ENCODE measurements around the gene CELSR1. TPM values are rescaled to one million over a fixed set of nuclear protein-coding genes. Genes with fewer than 3 reads are reported as not detected.

CELSR1 gene
- total and polyA plus RNA-seq, 2 of the 13 experiments (the other 11 are each of a cell fraction or from before 2014, with no cell fraction given): 0.78 to 1.8 TPM

DNA sequence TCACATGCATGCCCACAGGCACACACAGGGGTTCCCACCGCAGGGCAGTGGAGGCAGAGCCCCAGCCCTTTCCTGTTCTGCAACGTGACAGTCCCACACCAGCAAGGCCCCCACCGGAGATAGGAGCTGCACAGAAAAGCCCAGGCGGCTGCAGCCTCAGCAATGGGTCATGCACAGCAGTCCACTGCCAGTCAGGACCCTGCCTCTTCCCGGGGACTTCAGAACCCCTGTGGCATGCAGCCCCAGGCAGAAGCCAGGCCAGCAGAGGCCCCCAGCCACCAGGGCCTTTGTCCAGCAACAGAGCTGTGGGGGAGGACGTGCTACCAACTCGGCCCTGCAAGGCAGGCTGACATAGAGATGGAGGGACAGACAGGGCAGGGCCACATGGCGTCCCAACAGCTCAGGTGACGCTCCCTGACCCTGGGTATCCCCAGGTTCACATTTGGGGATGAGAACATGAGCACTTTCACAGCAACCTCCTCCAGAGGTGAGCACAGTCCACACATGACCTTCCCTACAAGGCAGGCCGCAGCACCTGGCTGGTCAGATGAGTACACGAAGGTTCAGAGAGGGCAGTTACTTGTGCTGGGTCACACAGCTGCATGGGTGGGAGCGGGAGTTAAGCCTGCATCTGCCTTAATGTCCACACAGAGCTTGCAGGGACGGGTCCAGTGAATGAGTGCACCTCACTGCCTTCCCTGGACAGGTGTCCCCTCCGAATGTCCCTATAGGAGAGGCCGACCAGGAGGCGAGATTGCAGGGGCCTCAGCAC is 87.3 kb downstream of the CELSR1 start:
- Histone ChIP-seq H3K9ac (ENCODE audit: insufficient read depth, low read depth, low read length) (no peak overlapping the region), H3K9me3 (ENCODE audit: low read length) (no peaks in the 10 kb centered on the region), H3K4me1 (ENCODE audit: insufficient read depth, low read length) (peaks cover 63% of the 10 kb centered on the region), H2AFZ (ENCODE audit: low read length) (no peak overlapping the region), H3K27me3 (ENCODE audit: control insufficient read depth in 1 of 2, insufficient read depth in 2 of 2, low read length in 2 of 2) (no peaks in the 10 kb centered on the region; a peak in 1 of 5 replicates), H3K79me2 (ENCODE audit: insufficient read depth, low read length) (no peaks in the 10 kb centered on the region), H3K4me2 (ENCODE audit: low read depth, low read length) (no peak overlapping the region), H4K20me1 (ENCODE audit: insufficient read depth, low read length) (no peaks in the 10 kb centered on the region), H3K4me3 (replicated peaks in 1 of 3; ENCODE audit: insufficient read depth in 1 of 3, low read depth in 2 of 3, low read length in 3 of 3) (no peak overlapping the region), H3K27ac (ENCODE audit: extremely low read length, insufficient read depth, low read length) (no peak overlapping the region), H3K36me3 (replicated peaks in 1 of 2; ENCODE audit: control insufficient read depth in 1 of 2, insufficient read depth in 2 of 2, low read length in 2 of 2) (no peaks in the 10 kb centered on the region)
- DNase-seq (ENCODE audit: low spot score): no peak
- ChIA-PET POLR2A (no interaction called here), CTCF (ENCODE audit: low intra/inter-chr PET ratio, low total read pairs) (no interaction called here)
- no peak for ATAC-seq
- BruUV-seq (replicated peaks): no TSS peak
- intact Hi-C loops (cut with micrococcal nuclease; ENCODE audit: unreplicated experiment) (loop anchor here (10.0 kb wide), 1 partner anchor 95 kb away; no protein-coding TSS in a partner anchor), in situ Hi-C loops (cut with HindIII; ENCODE audit: extremely low pct_ligation_motif_present, low pct_unique_long_range_greater_than_20kb) (no loop called here)
- FAIRE-seq: no peak
- WGBS (ENCODE audit: low lambda C conversion rate): 59% methylated on average over 7 of the region's 16 CpGs
- peak; percentile 79 for TF ChIP-seq ZMYM3 (CRISPR knock-in tag; IDR thresholded peaks at IDR 0.05)
- no peak for TF ChIP-seq REL (CRISPR knock-in tag; conservative IDR thresholded peaks at IDR 0.05)
- TF ChIP-seq ZSCAN25 (CRISPR knock-in tag; IDR thresholded peaks at IDR 0.05): no peak
- TF ChIP-seq, protein P1, sequence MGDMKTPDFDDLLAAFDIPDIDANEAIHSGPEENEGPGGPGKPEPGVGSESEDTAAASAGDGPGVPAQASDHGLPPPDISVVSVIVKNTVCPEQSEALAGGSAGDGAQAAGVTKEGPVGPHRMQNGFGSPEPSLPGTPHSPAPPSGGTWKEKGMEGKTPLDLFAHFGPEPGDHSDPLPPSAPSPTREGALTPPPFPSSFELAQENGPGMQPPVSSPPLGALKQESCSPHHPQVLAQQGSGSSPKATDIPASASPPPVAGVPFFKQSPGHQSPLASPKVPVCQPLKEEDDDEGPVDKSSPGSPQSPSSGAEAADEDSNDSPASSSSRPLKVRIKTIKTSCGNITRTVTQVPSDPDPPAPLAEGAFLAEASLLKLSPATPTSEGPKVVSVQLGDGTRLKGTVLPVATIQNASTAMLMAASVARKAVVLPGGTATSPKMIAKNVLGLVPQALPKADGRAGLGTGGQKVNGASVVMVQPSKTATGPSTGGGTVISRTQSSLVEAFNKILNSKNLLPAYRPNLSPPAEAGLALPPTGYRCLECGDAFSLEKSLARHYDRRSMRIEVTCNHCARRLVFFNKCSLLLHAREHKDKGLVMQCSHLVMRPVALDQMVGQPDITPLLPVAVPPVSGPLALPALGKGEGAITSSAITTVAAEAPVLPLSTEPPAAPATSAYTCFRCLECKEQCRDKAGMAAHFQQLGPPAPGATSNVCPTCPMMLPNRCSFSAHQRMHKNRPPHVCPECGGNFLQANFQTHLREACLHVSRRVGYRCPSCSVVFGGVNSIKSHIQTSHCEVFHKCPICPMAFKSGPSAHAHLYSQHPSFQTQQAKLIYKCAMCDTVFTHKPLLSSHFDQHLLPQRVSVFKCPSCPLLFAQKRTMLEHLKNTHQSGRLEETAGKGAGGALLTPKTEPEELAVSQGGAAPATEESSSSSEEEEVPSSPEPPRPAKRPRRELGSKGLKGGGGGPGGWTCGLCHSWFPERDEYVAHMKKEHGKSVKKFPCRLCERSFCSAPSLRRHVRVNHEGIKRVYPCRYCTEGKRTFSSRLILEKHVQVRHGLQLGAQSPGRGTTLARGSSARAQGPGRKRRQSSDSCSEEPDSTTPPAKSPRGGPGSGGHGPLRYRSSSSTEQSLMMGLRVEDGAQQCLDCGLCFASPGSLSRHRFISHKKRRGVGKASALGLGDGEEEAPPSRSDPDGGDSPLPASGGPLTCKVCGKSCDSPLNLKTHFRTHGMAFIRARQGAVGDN (CRISPR knock-in tag; IDR thresholded peaks at IDR 0.05): peak; percentile 28; the same call in 1 of the 2 replicates
- TF ChIP-seq, protein P2, sequence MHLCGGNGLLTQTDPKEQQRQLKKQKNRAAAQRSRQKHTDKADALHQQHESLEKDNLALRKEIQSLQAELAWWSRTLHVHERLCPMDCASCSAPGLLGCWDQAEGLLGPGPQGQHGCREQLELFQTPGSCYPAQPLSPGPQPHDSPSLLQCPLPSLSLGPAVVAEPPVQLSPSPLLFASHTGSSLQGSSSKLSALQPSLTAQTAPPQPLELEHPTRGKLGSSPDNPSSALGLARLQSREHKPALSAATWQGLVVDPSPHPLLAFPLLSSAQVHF (CRISPR knock-in tag; IDR thresholded peaks at IDR 0.05): no peak
- no peak for TF ChIP-seq ERF (CRISPR knock-in tag; IDR thresholded peaks at IDR 0.05)
- TF ChIP-seq, protein P3, sequence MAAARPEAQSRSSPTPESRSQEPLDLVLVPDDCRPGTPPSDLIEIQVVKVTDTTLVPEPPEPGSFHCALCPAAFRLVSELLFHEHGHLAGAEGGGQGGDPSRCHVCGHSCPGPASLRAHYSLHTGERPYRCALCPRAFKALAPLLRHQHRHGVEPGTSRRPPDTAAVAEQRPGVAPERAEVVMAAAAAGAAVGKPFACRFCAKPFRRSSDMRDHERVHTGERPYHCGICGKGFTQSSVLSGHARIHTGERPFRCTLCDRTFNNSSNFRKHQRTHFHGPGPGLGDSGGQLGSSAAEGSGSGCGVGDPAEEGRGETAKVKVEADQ (CRISPR knock-in tag; IDR thresholded peaks at IDR 0.05; ENCODE audit: borderline replicate concordance): no peak
- no peak for TF ChIP-seq HDAC6 (IDR thresholded peaks at IDR 0.05; ENCODE audit: low read depth, low read length)
- TF ChIP-seq, protein P4, sequence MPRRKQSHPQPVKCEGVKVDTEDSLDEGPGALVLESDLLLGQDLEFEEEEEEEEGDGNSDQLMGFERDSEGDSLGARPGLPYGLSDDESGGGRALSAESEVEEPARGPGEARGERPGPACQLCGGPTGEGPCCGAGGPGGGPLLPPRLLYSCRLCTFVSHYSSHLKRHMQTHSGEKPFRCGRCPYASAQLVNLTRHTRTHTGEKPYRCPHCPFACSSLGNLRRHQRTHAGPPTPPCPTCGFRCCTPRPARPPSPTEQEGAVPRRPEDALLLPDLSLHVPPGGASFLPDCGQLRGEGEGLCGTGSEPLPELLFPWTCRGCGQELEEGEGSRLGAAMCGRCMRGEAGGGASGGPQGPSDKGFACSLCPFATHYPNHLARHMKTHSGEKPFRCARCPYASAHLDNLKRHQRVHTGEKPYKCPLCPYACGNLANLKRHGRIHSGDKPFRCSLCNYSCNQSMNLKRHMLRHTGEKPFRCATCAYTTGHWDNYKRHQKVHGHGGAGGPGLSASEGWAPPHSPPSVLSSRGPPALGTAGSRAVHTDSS (CRISPR knock-in tag; conservative IDR thresholded peaks at IDR 0.05): no peak
- TF ChIP-seq ZNF331 (CRISPR knock-in tag; IDR thresholded peaks at IDR 0.05): no peak
- peak; percentile 41; the same call in 1 of the 2 replicates for TF ChIP-seq STAG1 (CRISPR knock-in tag; IDR thresholded peaks at IDR 0.05)
- no peak for TF ChIP-seq CREM (IDR thresholded peaks at IDR 0.05)
- no peak for TF ChIP-seq CREM (CRISPR knock-in tag; IDR thresholded peaks at IDR 0.05)
- no peak for TF ChIP-seq ZNF333 (CRISPR knock-in tag; IDR thresholded peaks at IDR 0.05; ENCODE audit: borderline replicate concordance)
- TF ChIP-seq ZNF205 (CRISPR knock-in tag; IDR thresholded peaks at IDR 0.05): no peak
- no peak for TF ChIP-seq NAIF1 (CRISPR knock-in tag; IDR thresholded peaks at IDR 0.05; ENCODE audit: borderline replicate concordance)
